Right lobe of liver (tissue), 4 donors: ENCODE measurements around the gene SLC30A1.

Source experiments
- CTCF ChIP-seq, 4 donors: fragments of 200-600 bp in 3 of 4; fragments of 450-650 bp in 1 of 4; IDR thresholded peaks; one replicate each; pipeline versions ENCODE4 v1.5.1 to v1.8.0; 2016 to 2022; ENCODE audit warnings: antibody characterized with exemption in 4 of 4, mild to moderate bottlenecking in 2 of 4
- POLR2A ChIP-seq: fragments of 450-650 bp; IDR thresholded peaks from one replicate; pipeline ENCODE4 v1.6.1; 2017; ENCODE audit warnings: antibody characterized with exemption, mild to moderate bottlenecking
- donor health status: DM: no; HTN: no; CAD: no.
- donor health status: DM: no; HTN: no; CAD: no.
- donor health status: DM: no; HTN: yes; CAD: no.

GRCh38 chr1:211522804-211523203 is 56.2 kb downstream of the SLC30A1 start:
- TF ChIP-seq CTCF (IDR thresholded peaks at IDR 0.05) (no peak), POLR2A (no peak)
